IMR-90 (cell line): ENCODE results near the gene OGG1. TPM values are rescaled to one million over a fixed set of nuclear protein-coding genes. Genes with fewer than 3 reads are reported as not detected.

Source experiments
- ATAC-seq: fragments of 200-7000 bp; cut with Tn5 transposase; 2 replicates; pipeline ENCODE4 v1.9.1; 2020; ENCODE audit warnings: low read depth, mild to moderate bottlenecking, moderate library complexity
- BruUV-seq: library from RNA; stranded (reverse); fragments of 400-500 nt; replicated peaks from 2 replicates; lab custom pipeline; 2021; lab: Mats Ljungman, UMichigan
- CTCF ChIA-PET: fragments of 300-600 bp; formaldehyde crosslinking; extraction: SDS; loops from one replicate; lab custom pipeline; 2021; ENCODE audit warnings: antibody characterized with exemption; lab: Yijun Ruan, JAX
- POLR2A ChIA-PET: fragments of 300-600 bp; sonication (Branson Sonifier 250); formaldehyde crosslinking; loops from one replicate; lab custom pipeline; 2022; ENCODE audit warnings: antibody characterized with exemption; ENCODE audit not compliant: unreplicated experiment; lab: Charles Lee
- DNase-seq: peaks from one replicate; pipeline ENCODE4 v3.0.0; 2013
- H2AFZ ChIP-seq: replicated peaks from 2 replicates; pipeline ENCODE3; 2013; ENCODE audit warnings: low read length, mild to moderate bottlenecking; ENCODE audit not compliant: poor library complexity
- H2AK5ac ChIP-seq: 2 replicates; pipeline ENCODE4 v1.6.1; 2013; ENCODE audit warnings: low read depth, low read length, inconsistent platforms
- H2AK9ac ChIP-seq: replicated peaks from 2 replicates; pipeline ENCODE3; 2013; ENCODE audit warnings: mild to moderate bottlenecking, low read depth, low read length, moderate library complexity; ENCODE audit not compliant: poor library complexity
- H2BK120ac ChIP-seq: 2 replicates; pipeline ENCODE4 v1.6.1; 2013; ENCODE audit warnings: low read depth, low read length, inconsistent platforms
- H2BK15ac ChIP-seq: 3 replicates; pipeline ENCODE4 v1.6.1; 2013; ENCODE audit warnings: low read depth, low read length, inconsistent platforms
- H2BK20ac ChIP-seq: 2 replicates; pipeline ENCODE4 v1.6.1; 2013; ENCODE audit warnings: low read depth, mild to moderate bottlenecking, inconsistent platforms, low read length, moderate library complexity
- H2BK5ac ChIP-seq: 2 replicates; pipeline ENCODE4 v1.6.1; 2013; ENCODE audit warnings: mild to moderate bottlenecking, low read depth, low read length, inconsistent platforms; ENCODE audit not compliant: poor library complexity, severe bottlenecking
- H3K14ac ChIP-seq: replicated peaks from 2 replicates; pipeline ENCODE4 v1.6.1; 2013; ENCODE audit warnings: low read depth, low read length, inconsistent platforms
- H3K18ac ChIP-seq: 2 replicates; pipeline ENCODE4 v1.6.1; 2013; ENCODE audit warnings: low read depth, low read length, control low read depth
- H3K23ac ChIP-seq: 2 replicates; pipeline ENCODE4 v1.6.1; 2013; ENCODE audit warnings: low read depth, low read length, inconsistent platforms
- H3K27ac ChIP-seq: 2 replicates; pipeline ENCODE4 v1.5.1; 2013; ENCODE audit warnings: mild to moderate bottlenecking, control low read depth, low read length; ENCODE audit not compliant: insufficient read depth
- H3K27me3 ChIP-seq: 2 replicates; pipeline ENCODE4 v1.6.1; 2013; ENCODE audit warnings: low read length; ENCODE audit not compliant: control insufficient read depth, insufficient read depth
- H3K36me3 ChIP-seq: 2 replicates; pipeline ENCODE4 v1.6.1; 2013; ENCODE audit warnings: low read length, mixed read lengths; ENCODE audit not compliant: control insufficient read depth, insufficient read depth
- H3K4ac ChIP-seq: 2 replicates; pipeline ENCODE4 v1.6.1; 2013; ENCODE audit warnings: low read depth, low read length, inconsistent platforms
- H3K4me1 ChIP-seq: 2 replicates; pipeline ENCODE4 v1.6.1; 2013; ENCODE audit warnings: low read length, mixed read lengths; ENCODE audit not compliant: control insufficient read depth, insufficient read depth
- H3K4me2 ChIP-seq: 2 replicates; pipeline ENCODE4 v1.6.1; 2013; ENCODE audit warnings: low read depth, mild to moderate bottlenecking, control low read depth, low read length, moderate library complexity
- H3K4me3 ChIP-seq: 2 replicates; pipeline ENCODE4 v1.5.1; 2013; ENCODE audit warnings: low read depth, mild to moderate bottlenecking, control low read depth, low read length, moderate library complexity; ENCODE audit not compliant: insufficient read depth
- H3K56ac ChIP-seq: 2 replicates; pipeline ENCODE4 v1.6.1; 2013; ENCODE audit warnings: low read length, inconsistent platforms; ENCODE audit not compliant: insufficient read depth; ENCODE audit errors: extremely low read depth
- H3K79me1 ChIP-seq, 2 experiments: 2 replicates each; pipeline ENCODE4 v1.6.1; 2013; ENCODE audit warnings: low read length in 2 of 2, inconsistent platforms in 1 of 2, low read depth in 1 of 2
- H3K9ac ChIP-seq: 2 replicates; pipeline ENCODE4 v1.6.1; 2013; ENCODE audit warnings: low read depth, low read length, control low read depth
- H3K9me1 ChIP-seq: 2 replicates; pipeline ENCODE4 v1.6.1; 2013; ENCODE audit warnings: low read length, inconsistent platforms; ENCODE audit not compliant: insufficient read depth
- H3K9me3 ChIP-seq: 2 replicates; pipeline ENCODE4 v1.6.1; 2013; ENCODE audit warnings: low read length; ENCODE audit not compliant: control insufficient read depth, insufficient read depth
- H4K20me1 ChIP-seq: 2 replicates; pipeline ENCODE4 v1.6.1; 2013; ENCODE audit warnings: low read length, inconsistent platforms; ENCODE audit not compliant: insufficient read depth
- H4K5ac ChIP-seq: 2 replicates; pipeline ENCODE4 v1.6.1; 2013; ENCODE audit warnings: mild to moderate bottlenecking, low read depth, low read length, control low read depth
- H4K8ac ChIP-seq, 2 experiments: 2 replicates each; pipeline ENCODE4 v1.6.1; 2013; ENCODE audit warnings: low read depth in 2 of 2, low read length in 2 of 2, control low read depth in 1 of 2, inconsistent platforms in 1 of 2
- H4K91ac ChIP-seq: 2 replicates; pipeline ENCODE4 v1.6.1; 2013; ENCODE audit warnings: low read depth, low read length, inconsistent platforms; ENCODE audit not compliant: insufficient read depth
- CHD1 ChIP-seq: IDR thresholded peaks from 2 replicates; pipeline ENCODE4 v1.6.1; 2012; ENCODE audit warnings: low read depth, low read length, improper control_type of control experiment
- CTCF ChIP-seq: conservative IDR thresholded peaks from 2 replicates; pipeline ENCODE4 v1.5.1; 2012; ENCODE audit warnings: mild to moderate bottlenecking, low read depth, low read length, improper control_type of control experiment
- ELK1 ChIP-seq: fragments of 150-350 bp; IDR thresholded peaks from 2 replicates; pipeline ENCODE4 v1.6.1; 2016; ENCODE audit warnings: low read depth, mild to moderate bottlenecking, low read length, moderate library complexity, borderline replicate concordance
- FOS ChIP-seq: fragments of 150-350 bp; IDR thresholded peaks from 2 replicates; pipeline ENCODE4 v1.6.1; 2016; ENCODE audit warnings: low read depth, low read length
- MAFK ChIP-seq: IDR thresholded peaks from 2 replicates; pipeline ENCODE4 v1.6.1; 2012; ENCODE audit warnings: low read depth, low read length, improper control_type of control experiment
- MXI1 ChIP-seq: IDR thresholded peaks from 2 replicates; pipeline ENCODE4 v1.6.1; 2012; ENCODE audit warnings: low read depth, mild to moderate bottlenecking, low read length, moderate library complexity, borderline replicate concordance
- POLR2A ChIP-seq: IDR thresholded peaks from 2 replicates; pipeline ENCODE4 v1.6.1; 2012; ENCODE audit warnings: mild to moderate bottlenecking, low read depth, low read length
- RCOR1 ChIP-seq: IDR thresholded peaks from 2 replicates; pipeline ENCODE4 v1.6.1; 2012; ENCODE audit warnings: mild to moderate bottlenecking, low read length, improper control_type of control experiment; ENCODE audit not compliant: insufficient replicate concordance
- RFX5 ChIP-seq: IDR thresholded peaks from 2 replicates; pipeline ENCODE4 v1.8.0; 2012; ENCODE audit warnings: low read depth, mild to moderate bottlenecking, low read length, moderate library complexity
- SMC3 ChIP-seq: fragments of 150-350 bp; IDR thresholded peaks from 2 replicates; pipeline ENCODE4 v1.6.1; 2016; ENCODE audit warnings: low read depth, mild to moderate bottlenecking, antibody characterized with exemption, low read length, moderate library complexity
- WGBS, 2 experiments: methylation state at CpG; one replicate each; pipeline versions ENCODE4 v1.1.5 to v1.1.7; 2013; ENCODE audit warnings: missing lambda C conversion rate in 2 of 2; ENCODE audit not compliant: insufficient read length in 1 of 2; ENCODE audit errors: extremely low coverage in 2 of 2; 5-methylcytosine and 5-hydroxymethylcytosine counted together
- dilution Hi-C: fragments of 300-500 bp; cut with HindIII; formaldehyde crosslinking; loops from one replicate; pipeline ENCODE4 v1.14.3; 2018; ENCODE audit warnings: low sequenced_read_pairs; ENCODE audit not compliant: unreplicated experiment
- in situ Hi-C: fragments of 300-500 bp; cut with MboI; formaldehyde crosslinking; loops from 3 replicates; pipeline ENCODE4 v1.14.3; 2019; ENCODE audit warnings: low sequenced_read_pairs, inconsistent platforms, mixed read lengths
- intact Hi-C: fragments of 100-400 bp; cut with micrococcal nuclease; formaldehyde crosslinking; loops from 2 replicates; pipeline ENCODE4 v1.10.0; 2022
- polyA plus RNA-seq, 3 experiments: library from polyadenylated mRNA; depleted of rRNA; stranded (reverse); fragments of >200 nt; gene quantifications; 2 replicates each; pipeline ENCODE4 v1.2.3, GENCODE V29; 2012; ENCODE audit warnings: low replicate concordance in 1 of 3
- total RNA-seq: library from RNA; depleted of rRNA; stranded (reverse); fragments of >200 nt; gene quantifications from 2 replicates; pipeline ENCODE4 v1.2.3, GENCODE V29; 2012

The OGG1 gene
- total and polyA plus RNA-seq, 2 of the 4 experiments (the other 2 are of a cell fraction) = 14.9 to 25.6 TPM

- TF ChIP-seq CTCF (no peak), SMC3 (no peak), FOS (no peak), POLR2A (no peak), RCOR1 (no peak), MAFK (no peak), RFX5 (no peak), ELK1 (no peak), MXI1 (no peak), CHD1 (no peak)
- H4K8ac ChIP-seq = no peak overlapping the region
- no peak overlapping the region for H3K23ac ChIP-seq
- H4K91ac ChIP-seq = no peak overlapping the region
- H3K4me1 ChIP-seq = no peaks in the 10 kb centered on the region
- ATAC-seq = no peak
- no peak overlapping the region for H3K9ac ChIP-seq
- no peak overlapping the region for H2BK20ac ChIP-seq
- no peak overlapping the region for H3K4ac ChIP-seq
- H3K56ac ChIP-seq = no peak overlapping the region
- H3K9me3 ChIP-seq = no peaks in the 10 kb centered on the region
- no peak overlapping the region for H2AK5ac ChIP-seq
- in situ Hi-C loops = no loop called here
- no peak overlapping the region for H3K27ac ChIP-seq
- no peak overlapping the region for H3K14ac ChIP-seq
- no peak overlapping the region for H3K4me2 ChIP-seq
- H2BK5ac ChIP-seq = no peak overlapping the region
- peaks cover 3% of the 10 kb centered on the region; the same call in 1 of the 2 replicates for H3K27me3 ChIP-seq
- ChIA-PET CTCF (interaction anchor here (0.6 to 1.1 kb wide), 2 partner anchors 9 to 72 kb away, joined by 3 to 4 read pairs; no protein-coding TSS in a partner anchor), POLR2A (no interaction called here)
- no peak overlapping the region for H2BK120ac ChIP-seq
- no TSS peak for BruUV-seq
- intact Hi-C loops = no loop called here
- H3K9me1 ChIP-seq = no peaks in the 10 kb centered on the region
- no peak overlapping the region for H3K4me3 ChIP-seq
- WGBS, 2 experiments = no CpG with 5 or more reads among the region's 2 CpGs
- H3K79me1 ChIP-seq = no peaks in the 10 kb centered on the region
- no peak overlapping the region for H3K18ac ChIP-seq
- dilution Hi-C loops = no loop called here
- no peaks in the 10 kb centered on the region for H3K36me3 ChIP-seq
- H4K20me1 ChIP-seq = no peaks in the 10 kb centered on the region
- H2AFZ ChIP-seq = no peak overlapping the region
- H2BK15ac ChIP-seq = no peak overlapping the region
- H2AK9ac ChIP-seq = no peak overlapping the region
- no peak for DNase-seq
- no peak overlapping the region for H4K5ac ChIP-seq
Measured at GRCh38 chr3:9721700-9722060, 28.1 kb upstream of the OGG1 start.
